Measurements from ENCODE around the gene CFAP46.
"Not testable (repeated sequence)": the region's sequence is repeated elsewhere in the genome, so short reads cannot be mapped to it uniquely, and the experiment has no call there.

CFAP46 gene

DNA sequence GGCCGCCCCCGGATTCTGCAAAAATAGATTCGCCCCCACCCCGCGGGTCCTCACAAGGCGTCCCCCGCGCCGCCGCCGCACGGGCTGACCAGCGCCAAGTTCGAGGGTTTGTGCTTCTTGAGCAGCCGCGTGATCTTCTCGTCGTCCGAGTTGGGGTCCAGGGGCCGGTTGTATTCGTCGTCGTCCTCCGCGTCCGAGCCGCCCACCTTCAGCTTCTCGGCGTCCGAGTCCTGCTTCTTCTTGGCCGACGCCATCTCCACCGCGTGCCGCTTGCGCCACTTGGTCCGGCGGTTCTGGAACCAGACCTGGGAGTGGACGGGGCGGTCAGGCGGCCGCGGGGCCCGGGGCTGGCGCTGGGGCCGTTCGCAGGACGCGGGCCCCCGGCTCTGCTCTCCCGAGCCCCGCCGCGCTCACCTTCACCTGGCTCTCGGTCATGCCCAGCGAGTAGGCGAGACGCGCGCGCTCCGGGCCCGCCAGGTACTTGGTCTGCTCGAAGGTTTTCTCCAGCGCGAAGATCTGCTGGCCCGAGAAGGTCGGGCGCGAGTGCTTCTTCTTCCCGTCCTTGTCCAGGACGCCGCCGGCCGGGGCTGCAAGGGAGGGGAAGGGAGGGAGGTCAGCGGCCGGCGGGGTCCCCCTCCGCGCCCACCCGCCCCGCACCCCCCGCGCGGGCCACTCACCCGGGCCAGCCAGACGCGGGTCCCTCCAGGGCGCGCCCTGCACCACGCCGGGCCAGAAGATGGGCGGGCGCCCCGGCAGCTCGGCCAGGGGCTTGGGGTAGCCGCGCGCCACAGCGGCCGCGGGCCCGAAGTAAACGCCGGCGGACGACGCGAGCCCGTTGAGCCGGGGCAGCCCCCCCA is 157.3 kb downstream of the CFAP46 start:
- no peak for DNase-seq

DNA sequence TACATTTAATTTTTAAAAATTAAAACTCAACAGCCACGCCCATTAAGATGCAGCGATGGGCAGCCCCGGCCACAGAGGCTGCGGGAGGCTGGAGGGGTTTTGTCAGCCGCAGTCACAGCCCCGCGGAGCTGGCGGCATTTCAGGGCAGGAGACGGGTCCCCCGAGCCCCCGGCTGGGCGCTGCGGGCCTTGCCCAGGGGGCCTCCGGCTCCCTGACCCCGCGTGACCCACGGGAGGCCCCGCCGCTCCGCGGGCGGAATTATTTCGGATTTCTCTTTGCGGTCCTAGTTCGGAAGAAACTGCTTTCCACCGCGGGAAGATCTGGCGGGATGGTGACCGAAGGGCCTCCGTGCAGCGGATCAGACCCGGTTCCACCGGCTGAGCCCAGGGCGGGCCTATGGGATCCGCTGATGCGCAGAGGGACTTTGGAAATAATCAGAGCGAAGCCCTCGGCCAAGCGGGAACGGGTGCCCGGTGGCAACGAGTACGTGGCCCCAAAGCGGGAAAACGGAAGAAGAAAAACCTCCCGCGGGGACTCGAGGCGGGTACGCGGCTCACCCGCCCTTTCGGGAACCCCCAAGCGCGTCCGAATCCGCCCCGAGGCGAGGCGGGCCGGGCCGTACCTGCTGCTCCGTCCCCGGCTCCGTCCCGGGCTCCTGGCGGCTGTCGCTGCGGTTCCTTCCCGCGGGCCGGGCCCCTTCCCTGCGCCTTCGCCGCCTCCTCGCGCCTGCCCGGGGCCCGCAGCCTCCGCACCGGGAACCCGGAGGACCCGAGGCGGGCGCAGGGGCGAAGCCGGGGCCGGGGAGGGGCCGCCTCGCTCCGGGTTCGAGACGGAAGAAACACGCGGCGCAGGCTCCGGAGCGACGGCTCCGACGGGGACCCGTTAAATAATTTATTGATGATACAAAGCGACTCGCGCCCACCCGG is 158.2 kb downstream of the CFAP46 start:
- no peak for DNase-seq

DNA sequence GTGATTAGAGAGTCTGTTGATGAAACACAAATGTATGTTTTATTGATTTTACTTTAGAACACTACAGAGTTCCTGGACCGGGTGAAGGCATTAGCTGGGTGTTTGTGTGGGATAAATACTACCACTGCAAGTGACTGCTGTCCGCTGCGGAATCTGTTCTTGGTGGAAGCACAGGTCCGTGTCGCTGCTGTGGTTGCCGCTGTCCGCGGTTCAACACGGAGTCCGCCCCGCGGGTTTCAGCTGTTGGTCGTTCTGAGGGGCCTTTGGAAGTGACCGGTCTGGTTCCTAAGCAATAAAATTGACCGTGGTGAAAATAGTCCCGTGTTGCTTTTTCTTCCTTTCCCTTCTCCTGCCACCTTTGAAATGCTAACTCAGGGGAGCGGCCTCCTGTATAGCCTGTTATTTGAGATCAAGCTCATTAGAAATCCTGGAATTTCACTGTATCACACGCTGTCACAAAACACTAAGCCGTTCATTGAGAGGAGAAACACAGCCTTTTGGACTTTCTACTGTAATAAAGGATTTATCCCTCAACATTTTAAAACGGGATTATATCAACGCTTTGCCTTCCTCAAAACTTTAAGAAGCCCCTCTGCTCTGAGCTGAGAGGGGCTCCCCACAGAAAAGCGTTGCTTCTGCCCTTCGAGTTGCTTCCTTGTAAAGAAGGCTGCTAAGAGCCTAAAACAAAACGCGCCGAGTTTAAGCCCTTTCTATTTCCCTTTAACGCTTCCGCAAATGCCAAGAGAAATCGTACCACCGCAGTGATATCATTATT is 159.0 kb downstream of the CFAP46 start:
- DNase-seq = no peak

DNA sequence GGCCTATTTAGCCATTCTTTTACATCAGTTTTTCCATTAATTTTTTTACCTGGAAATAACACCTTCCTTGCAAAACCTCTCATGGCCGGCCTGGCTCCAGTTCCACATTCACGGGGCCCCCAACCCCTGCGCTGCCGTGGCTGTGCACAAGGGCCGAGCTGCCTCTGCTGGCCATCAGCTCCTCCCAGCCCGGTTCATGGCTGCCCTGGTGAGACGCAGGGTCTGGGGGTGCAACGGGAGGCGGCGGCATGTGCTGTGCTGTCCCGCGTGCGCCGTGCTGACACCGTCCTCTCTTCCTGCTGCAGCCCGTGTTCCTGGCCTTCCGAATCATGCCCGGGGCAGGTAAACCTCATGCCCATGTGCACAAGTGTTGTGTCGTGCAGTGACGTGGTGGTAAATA is 160.8 kb downstream of the CFAP46 start:
- no peak for DNase-seq

DNA sequence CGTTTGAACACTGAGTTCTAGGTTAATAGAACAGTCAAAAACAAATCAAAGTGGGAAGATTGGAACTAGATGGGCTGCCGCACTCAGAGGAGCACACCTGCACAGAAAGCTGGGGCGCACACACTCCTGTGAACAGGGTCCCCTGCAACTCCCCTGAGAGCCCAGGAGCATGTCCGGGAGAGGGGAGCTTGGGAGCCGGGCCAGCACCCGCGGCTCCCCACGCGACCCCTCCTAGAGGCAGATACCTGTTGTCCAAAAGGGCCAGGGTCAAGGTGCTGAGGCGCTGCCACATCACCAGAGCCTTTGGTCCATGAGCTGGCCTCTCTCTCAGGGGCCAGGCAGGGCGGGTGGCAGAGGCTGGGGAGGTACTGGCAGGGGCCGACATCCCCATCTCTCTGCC is 162.0 kb downstream of the CFAP46 start:
- no peak for DNase-seq

DNA sequence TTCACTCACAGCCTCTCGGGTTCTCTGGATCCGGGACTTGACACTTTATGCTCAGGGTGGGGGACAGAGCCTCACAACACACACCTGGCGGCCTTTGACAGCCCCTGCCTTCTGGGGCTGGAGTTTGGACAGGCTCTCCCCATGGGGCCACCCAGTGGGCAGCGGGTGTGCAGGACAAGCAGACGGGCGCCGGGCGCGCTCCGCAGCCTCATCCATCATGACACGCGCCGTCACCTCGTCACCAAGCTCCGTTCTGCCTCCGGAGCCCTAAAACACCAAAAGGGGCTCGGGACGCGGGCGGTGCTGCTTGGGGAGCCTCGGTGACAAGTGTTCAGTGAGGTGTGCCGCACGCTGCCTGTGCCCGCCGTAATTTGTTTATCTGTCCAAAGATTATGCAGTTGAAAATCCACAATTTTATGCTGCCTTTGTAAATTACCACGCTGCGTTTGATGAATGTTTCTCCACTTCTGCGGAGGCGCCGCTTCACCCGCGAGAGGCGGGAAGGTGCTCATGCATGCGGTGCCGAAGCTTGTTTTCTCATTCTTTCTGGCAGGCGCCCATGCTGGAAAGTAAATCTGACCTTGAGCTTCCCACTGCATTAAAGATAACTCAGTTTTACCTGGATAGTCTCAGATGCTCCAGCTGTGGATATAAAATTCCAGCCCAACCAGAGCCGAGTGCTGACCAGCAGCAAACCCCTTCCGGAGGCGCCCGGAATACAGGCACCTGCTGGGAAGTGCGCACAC is 162.6 kb downstream of the CFAP46 start:
- DNase-seq = no peak

DNA sequence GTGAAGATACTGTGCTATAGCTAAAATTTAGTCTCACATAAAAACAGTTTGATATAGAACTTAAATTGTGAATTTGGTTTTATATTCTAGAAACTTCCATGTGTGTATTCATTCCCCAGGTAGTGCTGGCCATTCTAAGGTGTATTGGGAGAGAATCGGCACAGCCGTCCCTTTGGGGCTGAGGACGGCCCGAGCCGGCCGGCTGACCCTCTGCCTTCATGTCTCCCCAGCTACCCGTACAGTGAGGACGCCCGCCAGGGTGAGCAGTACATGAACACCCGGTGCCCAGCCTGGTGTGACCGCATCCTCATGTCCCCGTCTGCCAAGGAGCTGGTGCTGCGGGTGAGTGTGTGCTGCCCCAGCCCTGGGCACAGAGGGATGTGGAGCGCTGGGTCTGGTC is 164.9 kb downstream of the CFAP46 start:
- DNase-seq = no peak

DNA sequence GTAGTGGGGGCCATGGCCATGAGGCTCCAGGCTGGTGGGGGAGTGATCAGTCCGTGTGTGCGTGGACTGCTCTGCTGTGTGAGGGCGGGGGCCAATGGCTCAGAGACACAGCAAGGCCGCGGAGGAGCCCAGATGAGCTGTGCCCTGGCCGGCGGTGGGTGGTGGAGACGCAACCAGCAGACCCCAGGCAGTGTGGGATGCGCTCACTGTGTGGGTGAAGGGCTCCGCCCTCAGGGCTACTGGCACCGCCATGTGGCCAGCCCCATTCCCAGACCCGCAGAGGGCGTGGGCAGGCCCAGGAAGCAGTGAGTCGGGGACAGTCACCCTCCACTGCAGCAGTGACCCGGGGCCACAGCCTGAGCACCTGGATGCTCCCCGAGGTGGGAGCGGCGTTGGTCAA is 165.5 kb downstream of the CFAP46 start:
- no peak for DNase-seq

DNA sequence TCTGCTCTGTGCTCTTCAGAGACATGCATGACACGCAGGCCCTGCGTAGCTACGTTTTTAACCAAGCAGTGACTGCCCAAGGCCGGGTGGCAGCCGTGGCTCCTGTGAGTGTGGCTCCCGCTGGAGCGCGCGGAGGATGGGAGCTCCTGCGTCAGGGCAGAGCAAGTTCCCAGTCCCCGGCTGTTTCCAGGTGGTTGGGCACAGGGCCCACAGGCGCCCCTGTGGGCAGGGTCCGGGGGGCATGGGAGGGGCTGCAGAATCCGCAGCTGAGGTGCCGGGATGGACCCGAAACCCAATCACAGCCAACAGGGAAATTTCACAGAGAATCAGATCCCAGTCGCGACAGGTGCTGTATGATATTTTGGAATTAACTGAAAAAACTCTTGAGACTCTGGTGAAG is 166.2 kb downstream of the CFAP46 start:
- DNase-seq = no peak

DNA sequence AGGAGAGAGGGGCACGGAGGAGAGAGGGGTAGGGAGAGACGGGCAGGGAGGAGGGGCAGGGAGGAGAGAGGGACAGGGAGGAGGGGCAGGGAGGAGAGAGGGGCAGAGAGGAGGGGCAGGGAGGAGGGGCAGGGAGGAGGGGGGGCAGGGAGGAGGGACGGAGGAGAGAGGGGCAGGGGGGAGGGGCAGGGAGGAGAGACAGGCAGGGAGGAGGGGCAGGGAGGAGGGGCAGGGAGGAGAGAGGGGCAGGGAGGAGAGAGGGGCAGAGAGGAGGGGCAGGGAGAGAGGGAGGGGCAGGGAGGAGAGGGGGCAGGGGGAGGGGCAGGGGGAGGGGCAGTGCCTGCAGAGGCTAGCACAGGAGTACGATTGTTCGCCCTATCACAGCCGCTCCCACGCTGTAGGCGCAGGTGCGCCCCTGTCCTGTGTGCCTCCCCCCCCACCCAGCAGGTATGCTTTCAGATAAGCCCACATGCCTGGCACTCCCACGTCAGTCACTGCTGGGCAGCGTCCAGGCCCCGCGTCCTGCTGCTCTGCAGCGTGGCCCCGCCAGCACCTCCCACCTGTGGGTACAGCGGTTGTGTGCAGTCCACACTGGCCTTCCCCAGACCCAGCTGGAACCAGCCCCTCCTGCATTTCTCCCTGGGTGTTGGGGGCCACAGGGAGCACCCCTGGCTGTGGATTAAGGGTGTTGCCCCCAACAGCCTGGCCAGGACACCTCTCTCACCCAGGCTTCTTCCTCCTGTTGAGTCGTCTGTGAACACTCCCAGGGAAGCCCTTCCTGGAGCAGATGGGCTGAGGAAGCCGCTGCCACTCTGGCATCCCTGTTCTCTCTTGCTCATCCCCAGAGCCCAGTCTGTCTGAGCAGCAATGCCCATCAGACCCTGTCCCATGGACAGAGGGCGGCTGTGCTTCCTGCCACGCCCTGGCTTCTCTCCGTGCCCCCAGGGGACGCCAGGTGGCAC is 167.2 kb downstream of the CFAP46 start:
- DNase-seq = no peak

DNA sequence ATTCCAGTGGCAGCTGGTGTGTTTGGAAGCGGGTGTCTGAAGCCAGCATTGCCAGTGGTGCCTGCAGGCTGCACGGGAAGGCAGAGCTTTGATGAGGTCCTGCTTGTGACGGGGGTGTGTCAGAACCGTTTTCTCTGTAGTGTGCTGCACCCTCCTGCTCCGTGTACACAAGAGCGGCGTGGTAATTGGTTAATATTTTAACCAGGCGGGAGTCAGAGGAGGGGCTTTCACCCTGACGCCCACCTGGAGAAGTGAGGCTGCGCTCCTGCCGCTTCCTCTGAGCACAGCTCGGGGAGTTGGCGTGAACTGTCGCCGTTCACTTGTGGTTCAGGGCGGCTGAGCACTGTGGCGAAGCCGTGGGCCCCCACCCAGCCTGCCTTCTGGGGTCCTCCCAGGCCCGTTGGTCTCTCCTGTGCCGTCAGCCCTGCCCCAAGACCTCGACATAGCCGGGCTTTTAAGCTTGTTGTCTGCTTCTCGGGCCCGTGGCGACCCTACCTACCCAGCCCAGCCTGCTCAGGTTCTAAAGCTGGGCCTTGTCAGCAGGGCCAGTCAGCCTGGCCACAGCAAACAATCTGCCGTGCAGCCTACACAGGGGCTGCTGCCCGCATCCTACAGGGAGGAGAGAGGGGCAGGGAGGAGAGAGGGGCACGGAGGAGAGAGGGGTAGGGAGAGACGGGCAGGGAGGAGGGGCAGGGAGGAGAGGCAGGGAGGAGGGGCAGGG is 168.0 kb downstream of the CFAP46 start:
- DNase-seq = no peak

DNA sequence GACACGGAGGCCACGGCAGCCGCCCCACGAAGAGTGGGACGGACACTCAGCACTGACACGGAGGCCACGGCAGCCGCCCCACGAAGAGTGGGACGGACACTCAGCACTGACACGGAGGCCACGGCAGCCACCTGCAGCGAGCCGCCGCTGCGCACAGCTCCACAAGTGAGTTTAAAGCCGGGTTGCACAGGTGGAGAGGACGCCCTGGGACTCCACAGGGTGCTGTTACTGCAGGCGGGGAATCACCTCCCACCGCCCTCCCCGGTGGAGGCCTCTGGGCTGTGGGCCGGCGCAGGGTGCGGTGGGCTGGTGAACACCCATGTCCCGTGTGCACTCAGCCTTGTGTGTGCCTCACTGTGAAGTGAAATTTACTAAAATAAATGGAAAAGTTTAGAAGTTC is 169.6 kb downstream of the CFAP46 start:
- not testable (repeated sequence) for DNase-seq

DNA sequence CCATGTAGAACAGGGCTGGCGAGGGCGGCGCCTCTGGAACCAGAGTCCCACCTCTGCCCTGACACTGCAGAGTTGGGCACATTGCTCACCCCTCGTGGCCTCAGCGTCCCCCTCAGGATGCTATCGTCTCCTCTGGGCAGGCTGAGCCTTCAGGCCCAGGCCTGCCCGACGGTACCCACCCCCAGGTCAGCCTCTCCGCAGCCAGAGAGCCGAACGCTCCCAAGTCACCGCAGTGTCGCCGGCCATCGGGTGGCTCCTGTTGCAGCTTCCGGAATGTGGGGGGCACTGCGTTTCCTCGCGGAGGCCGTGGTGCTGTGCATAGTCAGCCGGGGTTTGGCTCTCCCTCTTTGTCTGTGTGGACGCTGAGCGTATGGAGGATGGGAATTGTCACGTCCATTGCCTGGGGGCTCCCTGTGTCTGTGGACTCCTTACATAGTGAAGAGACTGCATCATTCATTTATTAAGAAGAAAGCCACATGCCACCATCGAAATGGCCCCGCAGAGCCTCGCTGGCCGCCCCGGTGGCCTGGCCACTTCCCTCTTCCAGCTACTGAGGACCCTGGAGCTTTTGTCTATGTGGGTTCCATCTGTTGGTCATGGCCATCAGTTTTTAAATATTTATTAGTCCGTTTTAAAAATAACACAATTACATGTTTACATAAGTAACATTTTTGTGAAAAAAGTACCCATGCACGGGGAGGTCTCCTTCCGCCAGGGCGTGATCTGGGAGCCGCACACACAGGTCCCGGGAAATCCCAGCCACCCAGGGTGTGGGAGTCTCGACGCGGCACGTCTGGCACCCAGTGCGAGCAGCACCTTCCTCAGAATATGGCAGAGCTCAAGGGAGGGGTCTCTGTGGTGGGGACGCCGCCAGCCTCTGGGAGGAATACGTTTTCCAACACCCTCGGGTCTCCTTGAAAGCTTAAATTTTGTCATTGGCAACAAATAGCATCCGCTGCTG is 172.0 kb downstream of the CFAP46 start:
- DNase-seq = no peak

DNA sequence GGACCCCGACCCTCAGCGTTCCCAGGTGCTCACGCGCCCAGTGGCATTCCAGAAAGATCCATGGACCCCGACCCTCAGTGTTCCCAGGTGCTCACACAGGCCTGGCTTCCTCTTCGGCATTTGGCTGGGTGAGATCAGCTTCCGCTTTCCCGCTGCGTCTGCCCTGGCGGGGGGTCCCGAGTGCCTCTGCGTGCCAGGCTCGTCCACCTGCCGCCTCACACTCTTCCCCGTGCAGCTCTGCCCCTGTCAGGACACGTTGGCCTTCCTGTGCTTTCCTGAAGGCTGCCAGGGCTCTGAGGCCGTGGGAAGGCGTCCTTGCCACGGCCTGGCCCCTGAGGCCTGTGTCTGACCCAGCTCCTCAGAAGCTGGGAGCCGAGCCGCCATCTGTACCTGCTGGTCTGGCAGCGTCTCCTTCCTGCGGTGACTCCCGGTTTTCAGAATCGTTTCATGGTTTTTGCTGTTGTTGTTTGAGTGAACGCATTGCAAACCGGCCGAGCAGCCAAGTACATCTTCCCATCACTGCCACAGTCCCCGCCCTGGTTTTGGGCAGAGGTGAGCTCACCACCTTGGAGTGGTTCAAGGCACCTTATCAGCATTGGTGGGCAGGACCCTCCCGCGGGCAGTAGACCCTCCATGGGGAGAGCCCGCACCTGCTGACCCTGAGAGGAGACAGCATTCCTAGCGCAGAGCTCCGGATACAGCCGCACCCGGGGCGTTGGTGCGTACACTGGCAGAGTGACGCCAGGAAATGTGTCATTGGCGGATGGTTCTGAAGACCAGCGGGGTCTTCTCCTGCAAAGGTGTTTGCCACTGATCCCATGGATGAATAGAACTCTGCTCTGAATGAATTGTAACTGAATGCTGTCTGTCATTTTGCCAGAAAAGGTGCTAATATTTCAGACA is 173.8 kb downstream of the CFAP46 start:
- no peak for DNase-seq

DNA sequence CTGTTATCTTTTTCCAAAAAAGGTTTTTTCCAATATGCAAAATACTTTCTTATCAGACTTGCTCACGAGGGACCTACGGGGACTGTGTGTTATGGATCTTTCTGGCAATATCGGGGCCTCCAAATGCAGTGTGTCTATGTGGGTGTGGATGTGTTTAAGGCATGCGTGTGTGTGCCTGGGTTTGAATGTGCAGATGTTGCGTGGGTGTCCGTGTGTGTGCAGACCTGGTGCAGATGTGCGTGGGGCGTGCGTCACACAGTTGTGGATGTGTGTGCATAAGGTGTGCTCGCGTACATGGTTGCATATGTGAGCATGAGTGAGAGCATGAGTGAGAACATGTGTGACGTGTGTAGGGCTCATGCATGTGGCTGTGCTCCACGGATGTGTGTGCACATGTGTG is 176.1 kb downstream of the CFAP46 start:
- DNase-seq = no peak

DNA sequence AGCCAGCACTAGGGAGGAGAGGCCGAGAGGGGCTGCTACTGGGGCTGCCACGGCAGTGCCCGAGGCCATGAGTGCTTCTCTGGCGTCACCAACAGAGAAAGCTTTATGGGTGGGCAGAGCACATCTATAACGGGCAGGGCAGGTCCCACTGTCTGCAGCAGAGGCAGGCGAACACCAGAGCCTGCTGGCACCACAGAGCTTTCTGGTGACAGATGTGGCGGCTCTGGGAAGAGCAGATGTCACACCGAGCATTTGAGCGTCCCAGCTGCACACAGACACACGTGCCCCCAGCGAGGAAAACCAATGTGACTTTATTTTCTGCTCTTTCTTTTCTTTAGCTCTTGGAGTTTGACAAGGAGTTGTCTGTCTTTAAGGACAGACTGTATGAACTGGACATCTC is 176.9 kb downstream of the CFAP46 start:
- no peak for DNase-seq

DNA sequence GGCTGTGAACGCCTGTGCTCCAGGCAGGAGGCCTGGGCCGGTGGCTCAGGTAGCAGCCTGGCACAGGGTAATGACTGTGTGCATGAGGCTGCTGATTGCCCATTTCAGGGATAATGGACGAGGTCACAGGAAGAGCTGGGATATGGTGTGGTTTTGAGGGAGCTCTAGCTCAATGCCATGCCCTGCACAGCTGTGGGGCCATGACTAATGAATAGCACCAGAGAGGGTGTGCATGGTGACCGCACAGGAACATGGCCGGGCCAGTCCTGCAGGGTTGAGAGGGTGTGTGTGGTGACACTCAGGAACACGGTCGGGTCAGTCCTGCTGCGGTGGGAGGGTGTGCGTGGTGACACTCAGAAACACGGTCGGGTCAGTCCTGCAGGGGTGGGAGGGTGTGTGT is 178.3 kb downstream of the CFAP46 start:
- DNase-seq = no peak

DNA sequence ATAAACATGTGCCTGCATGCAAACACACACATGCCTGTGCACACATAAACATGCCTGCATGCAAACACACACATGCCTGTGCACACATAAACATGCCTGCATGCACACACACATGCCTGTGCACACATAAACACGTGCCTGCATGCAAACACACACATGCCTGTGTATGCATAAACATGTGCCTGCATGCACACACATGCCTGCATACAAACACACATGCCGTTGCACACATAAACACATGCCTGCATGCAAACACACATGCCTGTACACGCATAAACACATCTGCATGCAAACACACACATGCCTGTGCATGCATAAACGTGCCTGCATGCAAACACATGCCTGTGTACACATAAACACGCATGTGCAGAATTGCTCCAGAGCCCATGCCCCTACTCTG is 178.8 kb downstream of the CFAP46 start:
- DNase-seq = no peak
